D721Med (cell line): Measurements from ENCODE around the gene NXPH2.
"Not testable (repeated sequence)": the region's sequence is repeated elsewhere in the genome, so short reads cannot be mapped to it uniquely, and the experiment has no call there.

Experiments
- DNase-seq: peaks from one replicate; pipeline ENCODE4 v3.0.0; 2011; ENCODE audit warnings: low spot score; ENCODE audit not compliant: insufficient read length
- FAIRE-seq: peaks from 2 replicates; lab custom pipeline; 2011; peaks lifted over from hg19 to GRCh38; lab: Jason Lieb, UNC
- TF ChIP-seq, protein P1 (sequence below): IDR thresholded peaks from 2 replicates; pipeline ENCODE4 v1.5.1; 2012; ENCODE audit warnings: mild to moderate bottlenecking, control low read depth; ENCODE audit not compliant: insufficient read depth; ENCODE audit errors: missing control alignments

The NXPH2 gene

DNA sequence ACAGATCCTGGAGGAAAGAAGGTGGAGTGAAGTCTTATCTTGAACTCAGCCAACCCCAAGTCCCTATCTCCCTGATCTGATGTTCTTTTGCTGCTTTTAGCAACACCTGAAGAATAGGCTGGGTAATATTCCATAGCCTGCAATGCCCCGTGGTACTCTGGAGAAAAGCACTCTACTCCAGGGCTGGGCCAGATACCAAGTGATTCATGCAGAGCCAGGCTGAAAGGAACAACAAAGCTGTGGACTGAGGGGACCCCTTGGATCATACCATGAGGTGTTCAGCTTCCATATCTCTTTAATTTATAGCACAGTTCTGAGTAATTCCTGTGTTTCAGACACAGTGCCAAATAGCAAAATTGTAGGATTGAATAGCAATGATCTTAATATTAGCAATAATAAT is 130.6 kb downstream of the NXPH2 start:
- FAIRE-seq (no peak), DNase-seq (no peak)
- TF ChIP-seq, protein P1, sequence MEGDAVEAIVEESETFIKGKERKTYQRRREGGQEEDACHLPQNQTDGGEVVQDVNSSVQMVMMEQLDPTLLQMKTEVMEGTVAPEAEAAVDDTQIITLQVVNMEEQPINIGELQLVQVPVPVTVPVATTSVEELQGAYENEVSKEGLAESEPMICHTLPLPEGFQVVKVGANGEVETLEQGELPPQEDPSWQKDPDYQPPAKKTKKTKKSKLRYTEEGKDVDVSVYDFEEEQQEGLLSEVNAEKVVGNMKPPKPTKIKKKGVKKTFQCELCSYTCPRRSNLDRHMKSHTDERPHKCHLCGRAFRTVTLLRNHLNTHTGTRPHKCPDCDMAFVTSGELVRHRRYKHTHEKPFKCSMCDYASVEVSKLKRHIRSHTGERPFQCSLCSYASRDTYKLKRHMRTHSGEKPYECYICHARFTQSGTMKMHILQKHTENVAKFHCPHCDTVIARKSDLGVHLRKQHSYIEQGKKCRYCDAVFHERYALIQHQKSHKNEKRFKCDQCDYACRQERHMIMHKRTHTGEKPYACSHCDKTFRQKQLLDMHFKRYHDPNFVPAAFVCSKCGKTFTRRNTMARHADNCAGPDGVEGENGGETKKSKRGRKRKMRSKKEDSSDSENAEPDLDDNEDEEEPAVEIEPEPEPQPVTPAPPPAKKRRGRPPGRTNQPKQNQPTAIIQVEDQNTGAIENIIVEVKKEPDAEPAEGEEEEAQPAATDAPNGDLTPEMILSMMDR, result no peak

DNA sequence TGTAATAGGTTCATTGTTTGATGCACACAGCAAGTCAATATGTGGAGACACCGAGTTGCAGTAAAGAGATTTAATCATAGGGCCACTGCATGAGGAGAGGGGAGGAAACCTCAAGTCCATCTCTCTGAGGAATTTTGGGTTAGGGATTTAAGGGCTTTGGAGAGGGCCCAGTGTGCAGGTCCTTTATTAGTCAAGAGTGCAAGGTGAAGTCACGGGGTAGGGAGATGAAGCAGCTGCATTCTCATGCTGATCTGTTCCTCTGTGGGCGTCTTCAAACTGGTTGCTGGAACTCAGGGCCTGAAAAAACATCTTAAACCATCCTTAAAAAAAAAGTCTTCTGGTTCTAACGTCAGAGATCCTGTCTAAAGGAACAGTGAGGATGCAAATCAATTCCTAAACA is 131.6 kb downstream of the NXPH2 start:
- no peak for DNase-seq
- FAIRE-seq, result no peak
- TF ChIP-seq, protein P1, result no peak

DNA sequence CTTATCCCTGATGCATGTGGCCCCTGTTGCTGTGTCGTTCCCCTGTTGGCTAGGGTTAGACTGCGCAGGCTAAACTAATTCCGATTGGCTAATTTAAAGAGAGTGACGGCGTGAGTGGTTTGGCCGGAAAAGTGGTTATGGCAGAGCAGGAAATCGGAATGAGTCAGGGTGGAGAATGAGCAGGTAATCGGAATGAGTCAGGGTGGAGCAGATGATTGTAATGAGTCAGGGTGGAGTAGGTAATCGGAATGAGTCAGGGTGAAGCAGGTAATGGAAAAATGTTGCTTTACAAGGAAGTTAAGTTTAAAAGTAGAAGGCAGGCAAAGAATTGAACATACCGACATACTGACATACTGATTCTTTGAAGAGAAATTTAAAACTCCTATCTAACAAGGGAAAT is 135.4 kb downstream of the NXPH2 start:
- not testable (repeated sequence) for DNase-seq, FAIRE-seq

DNA sequence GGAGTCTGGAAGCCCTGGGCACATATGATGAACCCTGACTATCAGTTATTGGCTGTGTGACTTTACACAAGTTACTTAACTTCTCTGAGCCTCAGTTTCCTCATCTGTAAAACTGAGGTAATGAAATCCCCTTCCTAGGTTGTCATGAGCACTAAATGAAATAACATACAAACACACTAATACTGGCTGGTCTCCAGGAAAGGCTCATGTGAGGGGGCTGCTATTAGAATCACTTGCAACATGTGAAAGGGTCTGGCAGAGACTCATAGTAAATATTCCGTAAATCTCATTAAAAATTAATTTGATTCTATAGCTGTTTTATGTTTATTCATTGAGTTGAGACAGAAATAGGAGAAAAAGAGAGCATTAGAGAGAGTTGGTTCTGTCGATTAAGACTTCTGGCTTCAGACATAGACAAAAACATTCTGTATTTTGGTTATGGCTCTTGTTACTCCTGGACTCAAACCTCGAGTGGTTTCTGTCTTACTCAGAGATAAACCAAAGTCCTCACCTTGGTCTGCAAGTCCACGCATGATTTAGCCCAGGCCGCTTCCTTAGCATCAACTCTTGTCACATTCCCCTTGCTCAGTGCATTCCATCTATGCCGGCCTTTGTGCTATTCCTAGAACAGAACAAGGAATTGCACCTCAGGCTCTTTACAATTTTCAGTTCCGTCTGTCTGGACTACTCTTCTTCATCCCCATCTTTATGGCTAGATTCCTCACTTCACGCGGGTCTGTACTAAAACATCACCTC is 139.1 kb downstream of the NXPH2 start:
- DNase-seq, result no peak
- TF ChIP-seq, protein P1, result no peak
- no peak for FAIRE-seq

DNA sequence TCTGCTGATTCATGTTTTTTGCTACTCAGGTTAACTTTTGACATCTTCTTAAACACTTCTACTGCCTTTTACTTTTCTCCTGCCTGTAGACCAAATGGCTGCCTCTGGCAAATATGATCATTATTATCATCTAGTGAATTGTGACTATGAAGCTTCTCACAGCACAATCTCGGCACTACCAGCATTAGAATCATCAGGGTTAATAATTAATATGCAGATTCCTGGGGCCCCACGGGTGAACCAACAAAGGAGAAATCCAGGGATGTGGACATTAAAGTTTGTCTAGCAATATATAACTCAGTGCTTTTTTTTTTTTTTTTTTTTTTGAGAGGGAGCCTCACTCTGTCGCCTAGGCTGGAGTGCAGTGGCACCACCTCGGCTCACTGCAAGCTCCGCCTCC is 142.5 kb downstream of the NXPH2 start:
- FAIRE-seq, result no peak
- DNase-seq, result no peak
- TF ChIP-seq, protein P1, result no peak

DNA sequence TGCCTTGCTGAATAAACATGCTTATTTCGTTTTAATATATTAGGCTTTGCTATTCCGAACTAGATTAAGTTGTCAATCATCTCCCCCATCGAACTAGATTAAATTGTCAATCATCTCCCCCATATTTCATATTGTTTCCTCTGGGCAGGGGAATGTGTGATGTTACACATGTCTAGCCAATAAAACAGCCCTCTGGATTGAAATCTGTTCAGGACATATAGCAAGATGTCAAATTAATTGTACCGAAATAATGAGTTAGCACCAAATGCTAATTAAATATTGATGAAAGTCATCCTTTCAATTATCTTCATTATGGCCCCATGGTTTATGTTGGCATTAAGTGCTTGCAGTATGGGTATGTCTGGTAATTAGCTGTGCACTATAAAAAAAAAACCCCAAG is 143.1 kb downstream of the NXPH2 start:
- DNase-seq (no peak), FAIRE-seq (no peak)
- TF ChIP-seq, protein P1, result no peak

DNA sequence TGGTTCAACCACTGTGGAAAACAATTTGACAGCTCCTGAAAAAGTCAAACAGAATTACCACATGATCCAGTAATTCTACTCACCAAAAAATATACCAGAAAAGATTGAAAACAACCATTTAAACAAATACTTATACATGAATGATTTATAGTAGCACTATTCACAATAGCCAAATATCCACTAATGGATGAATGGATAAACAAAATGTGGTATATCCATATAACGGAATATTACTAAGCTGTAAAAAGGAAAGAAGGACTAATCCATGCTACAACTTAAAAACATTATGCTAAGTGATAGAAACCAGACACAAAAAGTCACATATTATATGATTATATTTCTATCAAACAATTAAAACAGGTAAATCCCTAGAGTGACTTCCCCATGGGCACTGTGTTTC is 147.1 kb downstream of the NXPH2 start:
- DNase-seq (no peak), FAIRE-seq (no peak)
- TF ChIP-seq, protein P1, result no peak

DNA sequence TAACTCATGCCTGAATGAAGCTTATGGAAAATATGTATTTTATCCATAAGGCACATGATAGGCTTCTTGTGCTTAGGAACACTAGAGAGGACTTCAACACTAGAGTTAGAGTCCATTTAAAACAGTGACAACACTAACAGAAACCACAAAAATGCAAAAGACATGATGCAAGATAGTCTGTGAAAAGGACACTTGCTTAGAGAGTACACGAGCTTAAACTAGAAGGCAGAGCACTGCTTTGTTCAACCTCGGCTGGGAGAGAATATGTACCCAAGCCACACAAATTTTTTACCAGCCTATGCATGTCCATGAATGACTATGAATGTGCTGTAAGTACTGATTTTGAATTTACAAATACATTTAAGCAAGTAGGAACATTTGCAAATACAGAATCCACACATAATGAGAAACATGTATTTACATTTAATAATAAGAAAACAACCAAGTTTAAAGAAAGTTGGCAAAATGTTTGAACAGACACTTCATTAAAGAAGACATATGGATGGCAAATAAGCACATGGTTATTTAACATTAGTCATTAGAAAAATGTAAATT is 148.0 kb downstream of the NXPH2 start:
- no peak for DNase-seq
- TF ChIP-seq, protein P1, result no peak
- no peak for FAIRE-seq
